ENCODE results near the gene TRMT11.

- TF ChIP-seq CTCF (IDR thresholded peaks at IDR 0.05) (no peak), RFX5 (IDR thresholded peaks at IDR 0.05; ENCODE audit: low read length) (no peak)
Measured at GRCh38 chr6:126075335-126076071, 89.2 kb downstream of the TRMT11 start.
